ENCODE results near the gene PHLDA3. TPM values are rescaled to one million over a fixed set of nuclear protein-coding genes. Genes with fewer than 3 reads are reported as not detected.

PHLDA3 gene
- total and polyA plus RNA-seq, 2 donors from 2014 or later: 25.6 to 27.3 TPM

DNA sequence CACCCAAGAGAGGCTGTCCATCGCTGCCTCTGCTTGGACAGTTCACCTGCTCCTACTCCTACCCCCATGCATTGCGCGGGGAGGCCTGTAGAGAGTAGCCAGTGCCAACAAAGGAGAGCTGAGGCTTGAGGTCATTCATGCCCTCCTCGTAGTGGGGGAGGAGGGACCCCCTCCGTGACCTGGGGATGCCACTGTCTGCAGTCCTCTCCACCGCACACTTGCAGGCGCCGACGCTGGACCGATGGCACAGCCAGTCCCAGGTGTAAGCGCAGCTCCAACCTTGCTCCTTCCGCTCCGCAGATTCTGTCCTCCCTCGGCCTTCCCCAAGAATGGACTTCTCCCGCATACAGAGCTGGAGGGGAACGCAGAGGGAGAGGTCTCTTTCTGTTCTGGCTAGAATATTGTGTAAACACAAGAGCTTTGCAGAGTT is 672 bp upstream of the PHLDA3 start:
- intact Hi-C loops (cut with DNase I): no loop called here
- Histone ChIP-seq H3K36me3 (ENCODE audit: control insufficient read depth in 2 of 3, insufficient read depth in 3 of 3, low read length in 3 of 3) (no peaks in the 10 kb centered on the region), H3K4me1 (ENCODE audit: control insufficient read depth in 2 of 3, insufficient read depth in 2 of 3, low read depth in 1 of 3, low read length in 3 of 3) (peaks cover 0 to 10% (median 0%) of the 10 kb centered on the region in 3 donors), H3K27ac (ENCODE audit: low read depth in 2 of 2, low read length in 2 of 2) (peak overlapping the region in 1 of 2 donors; percentile 74), H3K9ac (ENCODE audit: low read length in 3 of 3) (peak overlapping the region in 2 of 3 donors; percentile 4 to 77), H3K4me3 (ENCODE audit: low read length in 3 of 3) (peak overlapping the region; percentile 39 to 67 (median 45)), H3K9me3 (ENCODE audit: control insufficient read depth in 2 of 3, insufficient read depth in 1 of 3, low read length in 3 of 3) (no peaks in the 10 kb centered on the region), H3K27me3 (ENCODE audit: control insufficient read depth, insufficient read depth, low read length) (no peaks in the 10 kb centered on the region)
- TF ChIP-seq, protein P1, sequence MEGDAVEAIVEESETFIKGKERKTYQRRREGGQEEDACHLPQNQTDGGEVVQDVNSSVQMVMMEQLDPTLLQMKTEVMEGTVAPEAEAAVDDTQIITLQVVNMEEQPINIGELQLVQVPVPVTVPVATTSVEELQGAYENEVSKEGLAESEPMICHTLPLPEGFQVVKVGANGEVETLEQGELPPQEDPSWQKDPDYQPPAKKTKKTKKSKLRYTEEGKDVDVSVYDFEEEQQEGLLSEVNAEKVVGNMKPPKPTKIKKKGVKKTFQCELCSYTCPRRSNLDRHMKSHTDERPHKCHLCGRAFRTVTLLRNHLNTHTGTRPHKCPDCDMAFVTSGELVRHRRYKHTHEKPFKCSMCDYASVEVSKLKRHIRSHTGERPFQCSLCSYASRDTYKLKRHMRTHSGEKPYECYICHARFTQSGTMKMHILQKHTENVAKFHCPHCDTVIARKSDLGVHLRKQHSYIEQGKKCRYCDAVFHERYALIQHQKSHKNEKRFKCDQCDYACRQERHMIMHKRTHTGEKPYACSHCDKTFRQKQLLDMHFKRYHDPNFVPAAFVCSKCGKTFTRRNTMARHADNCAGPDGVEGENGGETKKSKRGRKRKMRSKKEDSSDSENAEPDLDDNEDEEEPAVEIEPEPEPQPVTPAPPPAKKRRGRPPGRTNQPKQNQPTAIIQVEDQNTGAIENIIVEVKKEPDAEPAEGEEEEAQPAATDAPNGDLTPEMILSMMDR (IDR thresholded peaks at IDR 0.05; ENCODE audit: borderline replicate concordance, extremely low read depth, insufficient read depth): no peak
- DNase-seq (no peak), FAIRE-seq (no peak)

DNA sequence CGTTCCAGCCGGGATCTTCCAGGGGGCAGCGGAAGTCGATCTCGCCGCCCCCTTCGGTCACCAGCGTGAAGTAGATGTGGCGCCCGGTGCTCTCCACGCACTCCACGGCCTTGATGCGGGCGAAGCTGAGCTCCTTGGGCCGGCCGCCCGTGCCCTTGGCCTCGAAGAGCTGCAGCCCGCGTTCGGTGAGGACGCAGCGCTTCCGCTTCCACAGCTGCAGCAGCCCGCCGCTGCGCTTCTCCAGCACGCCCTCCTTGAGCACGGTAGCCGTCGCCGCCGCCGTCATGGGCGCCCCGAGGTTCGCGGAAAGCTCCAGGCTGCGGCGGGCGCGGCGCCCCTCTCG is 516 bp downstream of the PHLDA3 start:
- H3K4me1 ChIP-seq (ENCODE audit: control insufficient read depth in 2 of 3, insufficient read depth in 2 of 3, low read depth in 1 of 3, low read length in 3 of 3): peaks cover 0 to 10% (median 0%) of the 10 kb centered on the region in 3 donors
- DNase-seq (peak; percentile 46 to 79 (median 64)), FAIRE-seq (no peak)
- H3K9ac ChIP-seq (ENCODE audit: low read length in 3 of 3): peak overlapping the region; percentile 21 to 77 (median 22)
- no peaks in the 10 kb centered on the region for H3K9me3 ChIP-seq (ENCODE audit: control insufficient read depth in 2 of 3, insufficient read depth in 1 of 3, low read length in 3 of 3)
- H3K36me3 ChIP-seq (ENCODE audit: control insufficient read depth in 2 of 3, insufficient read depth in 3 of 3, low read length in 3 of 3): no peaks in the 10 kb centered on the region
- intact Hi-C loops (cut with DNase I): no loop called here
- TF ChIP-seq, protein P1 (IDR thresholded peaks at IDR 0.05; ENCODE audit: borderline replicate concordance, extremely low read depth, insufficient read depth): no peak
- H3K27ac ChIP-seq (ENCODE audit: low read depth in 2 of 2, low read length in 2 of 2): peak overlapping the region; percentile 74 to 85
- H3K4me3 ChIP-seq (ENCODE audit: low read length in 3 of 3): peak overlapping the region; percentile 8 to 67 (median 48)
- H3K27me3 ChIP-seq (ENCODE audit: control insufficient read depth, insufficient read depth, low read length): no peaks in the 10 kb centered on the region

DNA sequence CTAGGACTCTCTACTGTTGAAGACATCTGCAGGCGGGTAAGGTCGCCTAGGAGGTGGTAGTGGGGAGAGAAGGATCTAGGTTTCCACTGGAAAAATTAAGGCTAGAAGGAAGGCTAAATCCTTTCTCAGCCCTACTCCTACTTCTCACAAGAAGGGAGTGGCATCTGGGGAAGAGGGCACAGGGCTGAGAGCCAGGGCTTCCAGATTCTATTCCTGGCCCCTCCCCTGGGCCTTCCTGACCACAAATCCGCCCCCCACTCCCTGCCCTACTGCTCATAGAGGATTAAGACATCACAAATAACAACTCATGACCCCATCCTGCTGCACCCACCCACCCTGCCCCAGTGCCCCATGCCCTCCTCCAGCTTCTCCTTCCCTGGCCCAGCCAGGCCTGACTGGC is 2.5 kb downstream of the PHLDA3 start:
- Histone ChIP-seq H3K9me3 (ENCODE audit: control insufficient read depth in 2 of 3, insufficient read depth in 1 of 3, low read length in 3 of 3) (no peaks in the 10 kb centered on the region), H3K27ac (ENCODE audit: low read depth in 2 of 2, low read length in 2 of 2) (no peak overlapping the region), H3K27me3 (ENCODE audit: control insufficient read depth, insufficient read depth, low read length) (no peaks in the 10 kb centered on the region), H3K4me1 (ENCODE audit: control insufficient read depth in 2 of 3, insufficient read depth in 2 of 3, low read depth in 1 of 3, low read length in 3 of 3) (peaks cover 0 to 13% (median under 1%) of the 10 kb centered on the region in 3 donors), H3K4me3 (ENCODE audit: low read length in 3 of 3) (no peak overlapping the region), H3K36me3 (ENCODE audit: control insufficient read depth in 2 of 3, insufficient read depth in 3 of 3, low read length in 3 of 3) (no peaks in the 10 kb centered on the region), H3K9ac (ENCODE audit: low read length in 3 of 3) (no peak overlapping the region)
- FAIRE-seq (no peak), DNase-seq (no peak)
- TF ChIP-seq, protein P1 (IDR thresholded peaks at IDR 0.05; ENCODE audit: borderline replicate concordance, extremely low read depth, insufficient read depth): no peak
- intact Hi-C loops (cut with DNase I): no loop called here
